T-helper 1 cell treated with Interleukin-12 subunit alpha and Interleukin-12 subunit beta and Interleukin-4 antibody, amounts not matched to agents 30 ng/mL and 1 ng/mL, for 36 hours (primary cell): ENCODE data around the gene ZNF581. TPM values are rescaled to one million over a fixed set of nuclear protein-coding genes. Genes with fewer than 3 reads are reported as not detected.

ENCODE experiments used
- intact Hi-C: fragments of 100-400 bp; cut with micrococcal nuclease; formaldehyde crosslinking; loops from one replicate; pipeline ENCODE4 v1.15.1; 2024
- total RNA-seq: library from RNA; stranded (reverse); gene quantifications from 2 replicates; pipeline ENCODE4 v1.2.3, GENCODE V29; 2022

Gene ZNF581
- total RNA-seq, 1 donor from 2014 or later: 22.0 TPM

DNA sequence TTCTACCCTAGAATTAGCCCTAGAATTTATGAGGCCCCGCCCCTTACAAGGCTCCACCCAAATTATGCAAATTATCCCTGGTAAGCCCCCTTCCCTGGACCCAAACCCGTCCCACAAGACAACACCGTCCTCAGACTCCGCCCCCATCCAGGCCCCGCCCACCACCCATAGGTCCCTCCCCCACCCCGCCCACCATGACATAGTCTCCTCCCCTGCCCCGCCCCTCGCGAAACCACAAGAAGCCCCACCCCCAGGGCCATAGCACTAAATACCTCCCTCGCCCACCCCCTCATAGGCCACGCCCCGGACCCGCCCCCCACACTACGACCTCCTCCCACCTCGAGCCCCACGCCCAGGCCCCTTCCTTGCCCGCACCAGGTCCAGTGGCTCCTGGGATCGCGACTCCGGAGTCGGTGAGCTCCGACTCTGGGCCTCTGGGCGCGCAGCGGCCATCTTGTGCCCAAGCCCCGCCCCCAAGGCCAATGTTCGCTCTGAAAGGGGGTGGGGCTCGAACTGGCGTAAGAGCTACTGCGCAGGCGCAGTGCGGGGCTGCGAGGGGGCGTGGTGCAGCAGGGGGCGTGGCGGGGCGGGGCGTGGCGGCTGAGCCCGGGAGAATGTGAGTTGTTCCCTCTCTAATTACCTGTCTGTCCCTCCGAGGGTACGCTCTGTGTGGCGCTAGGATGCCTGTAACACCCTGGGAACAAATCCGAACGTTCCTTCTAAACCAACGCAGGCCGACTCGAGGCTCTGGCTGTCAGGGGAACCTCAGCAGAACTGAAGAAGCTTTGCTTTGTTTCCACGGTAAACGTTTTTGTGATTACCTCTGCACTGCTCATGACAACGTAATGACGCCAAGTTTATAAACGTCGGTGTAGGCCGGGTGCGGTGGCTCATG lies 19.1 kb upstream of the ZNF581 start, which contains the start of gene ZNF784:
TSS of gene ZNF784 (minus strand) at position 458 of the 895 bp plus-strand sequence. CDS start at position 453, 5 bp downstream.
- intact Hi-C loops: loop anchor here (1.0 kb wide), 16 partner anchors 8 to 1465 kb away; partner anchors contain the start of genes FIZ1, HSPBP1, ISOC2 and KMT5C

GRCh38 chr19:55625004-55625326 lies 18.5 kb upstream of the ZNF581 start:
- intact Hi-C loops: no loop called here

- intact Hi-C loops: no loop called here
Measured at GRCh38 chr19:55626350-55626749, 17.1 kb upstream of the ZNF581 start.

DNA sequence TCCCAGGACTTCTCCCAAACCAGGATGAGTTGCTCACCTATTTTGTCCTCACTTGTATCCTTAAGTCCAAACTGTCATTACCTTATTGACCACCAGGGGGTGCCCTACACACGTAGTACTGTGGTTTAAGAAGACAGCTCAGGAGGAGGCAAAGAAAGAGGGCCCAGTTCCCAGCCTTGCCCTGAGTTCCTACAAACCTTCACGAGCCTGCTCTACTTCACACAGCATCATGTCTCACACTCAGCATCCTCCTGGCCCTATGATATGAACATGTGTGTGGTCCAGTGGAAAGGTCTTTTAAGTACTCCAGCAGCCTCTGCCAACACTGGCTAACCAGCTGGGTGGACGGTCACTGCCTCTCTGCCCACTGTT lies 11.0 kb upstream of the ZNF581 start:
- intact Hi-C loops: loop anchor here (1.0 to 5.0 kb wide), 5 partner anchors 8 to 701 kb away; partner anchors contain the start of gene ZNF784

DNA sequence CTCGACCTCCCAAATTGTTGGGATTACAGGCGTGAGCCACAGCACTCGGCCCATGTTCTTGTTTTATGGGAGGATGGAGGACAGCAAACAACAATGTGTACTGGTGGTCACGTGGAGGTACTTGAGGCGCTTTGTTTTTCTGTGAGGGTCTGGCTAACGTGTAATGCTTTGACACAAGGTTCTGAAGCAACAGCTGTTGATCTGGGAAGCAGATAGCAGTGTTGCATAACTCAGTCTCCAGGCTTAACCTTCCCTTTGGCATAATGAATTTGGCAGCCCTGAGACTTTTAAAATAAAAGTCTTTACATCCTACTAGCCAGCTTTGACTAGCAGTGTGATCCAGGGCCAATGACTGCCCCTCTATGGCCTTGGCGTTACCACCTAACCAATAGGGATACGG lies 9.6 kb upstream of the ZNF581 start:
- intact Hi-C loops: loop anchor here (2.0 to 5.0 kb wide), 3 partner anchors 41 to 492 kb away; partner anchors contain the start of genes EPN1 and ZNF579

GRCh38 chr19:55635334-55635717 lies 8.1 kb upstream of the ZNF581 start:
- intact Hi-C loops: loop anchor here (1.0 to 2.0 kb wide), 4 partner anchors 8 to 518 kb away; partner anchors contain the start of genes EPN1, PPP1R12C, ZNF579 and ZNF581

- intact Hi-C loops: loop anchor here (1.0 to 2.0 kb wide), 4 partner anchors 7 to 519 kb away; partner anchors contain the start of genes EPN1, PPP1R12C, ZNF579 and ZNF581
Measured at GRCh38 chr19:55635856-55636440, 7.5 kb upstream of the ZNF581 start.

GRCh38 chr19:55636723-55637122 lies 6.7 kb upstream of the ZNF581 start:
- intact Hi-C loops: no loop called here

DNA sequence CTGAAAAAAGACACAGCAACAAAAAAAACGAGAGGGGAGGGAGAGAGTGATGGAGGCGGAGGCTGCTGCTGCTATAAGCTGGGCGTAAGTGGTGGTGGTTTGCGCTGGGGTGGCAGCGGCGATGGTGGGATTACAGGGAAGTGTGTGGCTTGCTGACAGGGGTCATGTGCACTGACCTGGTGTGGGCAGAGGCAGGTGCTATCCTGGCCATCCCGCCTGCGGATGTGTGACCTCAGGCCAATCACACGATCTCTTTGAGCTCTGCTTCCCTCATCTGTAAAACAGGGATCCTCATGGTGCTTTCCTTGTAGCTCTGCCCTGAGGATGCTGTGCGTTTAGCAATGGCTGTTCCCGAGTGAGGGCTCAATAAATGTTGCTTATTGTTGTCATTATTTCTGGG lies 5.9 kb upstream of the ZNF581 start:
- intact Hi-C loops: no loop called here

DNA sequence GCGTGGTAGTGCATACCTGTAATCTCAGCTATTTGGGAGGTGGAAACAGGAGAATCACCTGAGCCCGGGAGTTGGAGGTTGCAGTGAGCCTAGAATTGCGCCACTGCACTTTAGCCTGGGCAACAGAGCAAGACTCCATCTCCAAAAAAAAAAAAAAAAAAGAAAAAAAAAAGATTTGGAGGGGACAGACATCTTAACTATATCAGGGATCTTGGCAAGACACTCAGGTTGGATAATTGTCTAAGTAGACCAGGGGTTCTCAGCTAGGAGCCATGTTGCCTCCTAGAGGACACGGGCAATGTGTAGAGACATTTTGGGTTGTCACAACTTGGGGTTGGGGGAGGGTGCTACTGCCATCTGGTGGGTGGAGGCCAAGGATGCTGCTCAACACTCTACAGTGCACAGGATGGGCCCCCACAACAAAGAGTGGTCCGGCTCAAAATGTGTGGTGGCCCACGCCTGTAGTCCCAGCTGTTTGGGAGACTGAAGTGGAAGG lies 4.5 kb upstream of the ZNF581 start:
- intact Hi-C loops: no loop called here

DNA sequence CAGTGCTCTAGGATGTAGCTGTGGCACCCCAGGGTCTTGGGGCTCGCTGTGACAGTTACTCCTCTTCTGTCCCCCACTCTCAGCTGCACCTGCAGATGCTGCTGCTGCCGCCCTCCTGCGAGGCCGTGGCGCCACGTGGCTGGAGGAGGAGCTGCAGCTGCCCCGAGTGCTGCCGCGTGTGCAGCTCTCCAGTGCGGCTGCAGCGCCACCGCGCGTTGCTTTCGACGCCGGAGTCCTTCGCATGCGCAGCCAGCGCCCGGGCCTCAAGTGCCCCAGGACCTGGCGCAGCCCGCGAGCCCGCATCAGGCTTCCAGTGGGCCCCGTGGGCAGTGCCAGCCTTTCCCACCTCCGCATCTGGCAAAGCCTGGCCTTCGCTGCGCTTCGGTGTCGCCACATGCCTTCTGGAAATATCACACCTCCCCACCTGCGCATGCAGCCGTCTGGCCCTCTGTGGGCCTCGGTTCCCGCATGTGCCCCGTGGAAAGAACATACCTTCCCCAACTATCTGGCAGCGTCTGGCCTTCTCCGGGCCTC lies 3.3 kb upstream of the ZNF581 start:
- intact Hi-C loops: loop anchor here (1.0 to 5.0 kb wide), 3 partner anchors 8 to 1438 kb away; partner anchors contain the start of genes RPL28 and RPS9

GRCh38 chr19:55640577-55641425 lies 2.6 kb upstream of the ZNF581 start, which contains the start of gene ZNF580:
ZNF580 (plus strand) TSS chr19:55641002; CDS start chr19:55642509, 1,507 bp downstream.
- intact Hi-C loops: loop anchor here (1.0 to 5.0 kb wide), 4 partner anchors 8 to 1438 kb away; partner anchors contain the start of genes RPL28, RPS9 and ZNF784

GRCh38 chr19:55641426-55642152 lies 1.9 kb upstream of the ZNF581 start:
- intact Hi-C loops: loop anchor here (1.0 to 5.0 kb wide), 3 partner anchors 17 to 1439 kb away; partner anchors contain the start of genes RPL28, RPS9 and ZNF784

DNA sequence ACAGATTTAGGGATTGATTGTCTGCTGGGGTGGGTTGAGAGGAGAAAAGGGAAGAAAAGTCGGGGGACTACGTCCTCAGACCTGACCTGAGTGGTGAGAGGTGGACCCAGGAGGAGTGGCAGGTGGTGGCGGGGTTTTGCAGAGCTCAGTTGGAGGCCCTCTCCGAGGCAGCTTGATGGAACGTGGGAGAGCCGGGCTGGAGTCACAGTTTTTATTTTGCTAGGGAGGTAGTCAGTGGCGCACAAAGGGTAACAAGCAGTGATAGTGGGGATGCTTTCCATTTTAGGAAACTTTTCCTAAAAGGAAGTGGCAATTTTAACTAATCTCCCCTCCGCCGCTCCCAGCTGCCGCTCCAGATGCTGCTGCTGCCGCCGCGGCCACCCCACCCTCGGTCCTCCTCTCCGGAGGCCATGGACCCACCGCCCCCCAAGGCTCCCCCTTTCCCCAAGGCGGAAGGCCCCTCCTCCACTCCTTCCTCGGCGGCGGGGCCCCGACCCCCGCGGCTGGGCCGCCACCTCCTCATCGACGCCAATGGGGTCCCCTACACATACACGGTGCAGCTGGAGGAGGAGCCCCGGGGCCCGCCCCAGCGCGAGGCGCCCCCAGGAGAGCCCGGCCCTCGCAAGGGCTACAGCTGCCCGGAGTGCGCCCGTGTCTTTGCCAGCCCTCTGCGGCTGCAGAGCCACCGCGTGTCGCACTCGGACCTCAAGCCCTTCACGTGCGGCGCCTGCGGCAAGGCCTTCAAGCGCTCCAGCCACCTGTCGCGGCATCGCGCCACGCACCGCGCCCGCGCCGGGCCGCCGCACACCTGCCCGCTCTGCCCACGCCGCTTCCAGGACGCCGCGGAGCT lies 1.1 kb upstream of the ZNF581 start:
- intact Hi-C loops: loop anchor here (1.0 to 5.0 kb wide), 5 partner anchors 7 to 1440 kb away; partner anchors contain the start of genes FIZ1, RPL28 and RPS9

GRCh38 chr19:55643887-55644176 lies 383 bp downstream of the ZNF581 start:
- intact Hi-C loops: loop anchor here (1.0 to 5.0 kb wide), 5 partner anchors 9 to 1442 kb away; partner anchors contain the start of genes FIZ1, RPL28 and RPS9

- intact Hi-C loops: loop anchor here (5.0 kb wide), 2 partner anchors 257 to 1442 kb away; partner anchors contain the start of genes RPL28 and RPS9
Measured at GRCh38 chr19:55644191-55644833, 863 bp downstream of the ZNF581 start.

DNA sequence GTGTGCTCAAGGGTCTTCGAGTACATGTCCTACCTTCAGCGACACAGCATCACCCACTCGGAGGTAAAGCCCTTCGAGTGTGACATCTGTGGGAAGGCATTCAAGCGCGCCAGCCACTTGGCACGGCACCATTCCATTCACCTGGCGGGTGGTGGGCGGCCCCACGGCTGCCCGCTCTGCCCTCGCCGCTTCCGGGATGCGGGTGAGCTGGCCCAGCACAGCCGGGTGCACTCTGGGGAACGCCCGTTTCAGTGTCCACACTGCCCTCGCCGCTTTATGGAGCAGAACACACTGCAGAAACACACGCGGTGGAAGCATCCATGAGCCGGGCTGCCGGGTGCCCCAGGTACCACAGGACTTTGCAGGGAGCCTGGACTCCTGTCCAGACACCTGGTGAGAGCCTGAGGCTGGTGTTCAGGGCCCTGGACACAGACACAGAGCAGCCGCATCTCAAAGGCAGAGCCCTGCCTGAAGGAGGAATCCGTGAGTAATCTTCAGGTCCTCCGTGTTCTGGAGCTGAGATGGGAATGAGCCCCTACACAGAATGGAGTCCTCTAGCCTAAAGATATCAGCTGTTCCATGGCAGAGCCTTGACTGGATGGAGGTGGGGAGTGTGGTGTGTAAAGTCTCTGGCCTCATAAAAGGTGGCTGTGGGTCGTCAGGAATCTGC lies 1.5 kb downstream of the ZNF581 start:
- intact Hi-C loops: loop anchor here (5.0 kb wide), 2 partner anchors 258 to 1443 kb away; partner anchors contain the start of genes RPL28 and RPS9

DNA sequence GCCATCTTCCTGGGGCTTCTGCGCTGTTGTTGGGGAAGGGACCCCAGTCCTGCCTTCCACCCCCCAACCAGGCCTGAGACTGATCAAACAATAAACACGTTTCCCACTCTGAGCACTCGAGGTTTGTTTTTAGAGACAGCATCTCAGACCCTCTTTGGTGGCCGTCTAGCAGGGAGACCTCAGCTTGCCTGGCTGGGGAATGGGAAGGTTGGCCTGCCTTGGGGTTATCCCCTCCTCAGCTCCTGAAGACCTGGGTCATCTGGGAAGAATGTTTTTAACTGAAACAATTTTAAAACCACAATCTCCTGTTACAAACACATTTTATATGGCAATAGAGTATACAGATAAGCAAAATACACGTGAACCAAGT lies 2.0 kb downstream of the ZNF581 start:
- intact Hi-C loops: no loop called here
